HepG2 (cell line): Measurements from ENCODE around the gene CAMKK1.
A peak's percentile ranks its signal among the peaks of the same experiment; 100 is the strongest.

ENCODE experiments used
- BCL3 ChIP-seq: sonication (generic); formaldehyde crosslinking; IDR thresholded peaks from 2 replicates; pipeline ENCODE4 v1.5.1; 2020; ENCODE audit warnings: mild to moderate bottlenecking, missing genetic modification reagents, moderate library complexity
- THYN1 ChIP-seq: sonication (generic); formaldehyde crosslinking; IDR thresholded peaks from 2 replicates; pipeline ENCODE4 v1.8.1; 2023; ENCODE audit warnings: low read depth, mild to moderate bottlenecking, moderate library complexity, missing genetic modification reagents, borderline replicate concordance
- TF ChIP-seq, protein P1 (sequence below): sonication (generic); formaldehyde crosslinking; IDR thresholded peaks from 2 replicates; pipeline ENCODE4 v1.5.0; 2020; ENCODE audit warnings: mild to moderate bottlenecking, missing genetic modification reagents, moderate library complexity

GRCh38 chr17:3843935-3844516 lies 48.8 kb downstream of the CAMKK1 start:
- TF ChIP-seq, protein P1, sequence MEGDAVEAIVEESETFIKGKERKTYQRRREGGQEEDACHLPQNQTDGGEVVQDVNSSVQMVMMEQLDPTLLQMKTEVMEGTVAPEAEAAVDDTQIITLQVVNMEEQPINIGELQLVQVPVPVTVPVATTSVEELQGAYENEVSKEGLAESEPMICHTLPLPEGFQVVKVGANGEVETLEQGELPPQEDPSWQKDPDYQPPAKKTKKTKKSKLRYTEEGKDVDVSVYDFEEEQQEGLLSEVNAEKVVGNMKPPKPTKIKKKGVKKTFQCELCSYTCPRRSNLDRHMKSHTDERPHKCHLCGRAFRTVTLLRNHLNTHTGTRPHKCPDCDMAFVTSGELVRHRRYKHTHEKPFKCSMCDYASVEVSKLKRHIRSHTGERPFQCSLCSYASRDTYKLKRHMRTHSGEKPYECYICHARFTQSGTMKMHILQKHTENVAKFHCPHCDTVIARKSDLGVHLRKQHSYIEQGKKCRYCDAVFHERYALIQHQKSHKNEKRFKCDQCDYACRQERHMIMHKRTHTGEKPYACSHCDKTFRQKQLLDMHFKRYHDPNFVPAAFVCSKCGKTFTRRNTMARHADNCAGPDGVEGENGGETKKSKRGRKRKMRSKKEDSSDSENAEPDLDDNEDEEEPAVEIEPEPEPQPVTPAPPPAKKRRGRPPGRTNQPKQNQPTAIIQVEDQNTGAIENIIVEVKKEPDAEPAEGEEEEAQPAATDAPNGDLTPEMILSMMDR, result peak; percentile 76
- TF ChIP-seq BCL3 (CRISPR knock-in tag) (no peak), THYN1 (CRISPR knock-in tag) (no peak)
